OCI-LY7 (cell line): ENCODE results near the gene EI24. TPM values are rescaled to one million over a fixed set of nuclear protein-coding genes. Genes with fewer than 3 reads are reported as not detected.

Experiments
- BruUV-seq: library from RNA; stranded (reverse); fragments of 400-500 nt; replicated peaks from 2 replicates; lab custom pipeline; 2021; lab: Mats Ljungman, UMichigan
- CTCF ChIA-PET: fragments of 300-600 bp; sonication (Branson Sonifier 250); formaldehyde crosslinking; loops from one replicate; lab custom pipeline; 2022; ENCODE audit warnings: antibody characterized with exemption; ENCODE audit not compliant: unreplicated experiment; lab: Charles Lee
- POLR2A ChIA-PET: fragments of 300-600 bp; sonication (Branson Sonifier 250); formaldehyde crosslinking; loops from one replicate; lab custom pipeline; 2022; ENCODE audit warnings: antibody characterized with exemption; lab: Charles Lee
- DNase-seq: peaks from one replicate; pipeline ENCODE4 v3.0.0-alpha.2; 2015; ENCODE audit warnings: low spot score
- H2AFZ ChIP-seq: fragments of 200-600 bp; sonication (generic), shearing (Covaris generic); 2 replicates; pipeline ENCODE4 v1.6.1; 2014; ENCODE audit warnings: mild to moderate bottlenecking, antibody characterized with exemption, low read length, moderate library complexity
- H3K27ac ChIP-seq: fragments of 200-600 bp; sonication (generic); 2 replicates; pipeline ENCODE4 v1.5.1; 2014; ENCODE audit warnings: mixed run types, low read depth, mild to moderate bottlenecking, moderate library complexity, low read length, inconsistent platforms; ENCODE audit not compliant: poor library complexity, severe bottlenecking
- H3K36me3 ChIP-seq: fragments of 200-600 bp; sonication (generic); 2 replicates; pipeline ENCODE4 v1.6.1; 2014; ENCODE audit warnings: mild to moderate bottlenecking, antibody characterized with exemption, low read length, moderate library complexity, mixed read lengths; ENCODE audit not compliant: insufficient read depth
- H3K4me1 ChIP-seq: fragments of 200-600 bp; sonication (generic); 2 replicates; pipeline ENCODE4 v1.5.1; 2014; ENCODE audit warnings: mild to moderate bottlenecking, low read length; ENCODE audit not compliant: insufficient read depth, poor library complexity, severe bottlenecking
- H3K4me2 ChIP-seq: fragments of 200-600 bp; sonication (generic); 2 replicates; pipeline ENCODE4 v1.6.1; 2014; ENCODE audit warnings: mild to moderate bottlenecking, low read length
- H3K4me3 ChIP-seq: fragments of 200-600 bp; sonication (generic); 2 replicates; pipeline ENCODE4 v1.5.1; 2014; ENCODE audit warnings: mild to moderate bottlenecking, low read depth, low read length; ENCODE audit not compliant: poor library complexity, severe bottlenecking
- H3K79me2 ChIP-seq: fragments of 200-600 bp; sonication (generic); 2 replicates; pipeline ENCODE4 v1.6.1; 2016; ENCODE audit warnings: low read depth, mild to moderate bottlenecking, low read length, moderate library complexity, mixed read lengths; ENCODE audit not compliant: insufficient read depth
- H3K9me2 ChIP-seq: fragments of 200-600 bp; sonication (generic); 2 replicates; pipeline ENCODE4 v1.6.1; 2016; ENCODE audit warnings: mild to moderate bottlenecking, low read length, mixed read lengths; ENCODE audit not compliant: insufficient read depth
- H3K9me3 ChIP-seq: fragments of 200-600 bp; sonication (generic); 2 replicates; pipeline ENCODE4 v1.6.1; 2014; ENCODE audit warnings: mild to moderate bottlenecking, mixed run types, low read length, mixed read lengths
- H4K20me1 ChIP-seq: fragments of 200-600 bp; sonication (generic); 2 replicates; pipeline ENCODE4 v1.6.1; 2014; ENCODE audit warnings: mild to moderate bottlenecking, antibody characterized with exemption, low read length, moderate library complexity, mixed read lengths; ENCODE audit not compliant: insufficient read depth
- CTCF ChIP-seq: fragments of 200-600 bp; sonication (generic); conservative IDR thresholded peaks from 2 replicates; pipeline ENCODE4 v1.5.1; 2014; ENCODE audit warnings: mild to moderate bottlenecking, antibody characterized with exemption, low read length, moderate library complexity, mixed read lengths
- EZH2phosphoT487 ChIP-seq: fragments of 200-600 bp; sonication (generic); IDR thresholded peaks from 2 replicates; pipeline ENCODE4 v1.6.1; 2018; ENCODE audit warnings: low read depth, borderline replicate concordance, mild to moderate bottlenecking, mixed run types, antibody characterized with exemption, low read length, moderate library complexity, mixed read lengths
- intact Hi-C: fragments of 100-400 bp; cut with micrococcal nuclease; formaldehyde crosslinking; loops from one replicate; pipeline ENCODE4 v1.10.0; 2022; ENCODE audit not compliant: unreplicated experiment
- total RNA-seq, 2 experiments: library from RNA; depleted of rRNA in 1 of 2; stranded (reverse); fragments of >200 nt in 1 of 2; shearing (Covaris generic) in 1 of 2; gene quantifications; 2 replicates each; pipeline ENCODE4 v1.2.3, GENCODE V29; 2014 to 2022

The EI24 gene
- total RNA-seq, 2 experiments from 2014 or later, result 66.8 to 77.2 TPM

DNA sequence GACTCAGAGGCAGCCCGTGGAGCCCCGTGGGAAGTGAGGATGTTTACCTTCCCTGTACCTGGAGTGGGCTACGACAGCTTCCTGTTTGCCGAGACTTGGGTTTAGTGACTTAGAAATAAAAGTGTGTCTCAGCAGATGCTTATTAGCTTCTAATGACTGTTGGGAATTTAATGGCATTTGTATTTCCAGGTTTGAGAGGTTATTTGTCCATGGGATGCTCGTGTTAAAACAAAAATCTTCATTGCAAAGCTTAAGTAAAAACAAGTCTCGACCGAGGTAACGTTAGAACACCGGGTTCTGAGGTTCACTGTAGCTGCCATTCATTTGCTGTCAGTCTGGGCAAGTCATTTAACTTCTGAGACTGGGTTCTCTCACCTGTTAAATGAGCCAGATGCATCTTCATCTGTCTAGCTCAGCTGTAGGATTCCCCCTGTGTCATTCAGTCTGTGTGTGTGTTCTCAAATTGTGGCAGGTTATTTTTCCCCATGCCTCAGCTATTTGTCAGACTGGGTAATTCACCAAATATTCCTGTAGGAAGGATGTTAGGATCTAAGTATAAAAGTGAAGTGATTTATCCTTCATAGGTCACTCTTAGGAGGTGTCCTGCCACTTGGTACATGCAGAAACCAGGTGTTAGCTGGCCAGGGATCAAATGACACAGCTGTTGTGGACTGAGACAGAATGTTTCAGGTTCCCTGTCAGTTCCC lies 791 bp downstream of the EI24 start:
- intact Hi-C loops, result loop anchor here (1.0 to 5.0 kb wide), 4 partner anchors 22 to 317 kb away; partner anchors contain the start of genes HYLS1 and STT3A
- ChIA-PET CTCF (interaction anchor here (0.6 to 1.0 kb wide), 3 partner anchors 19 to 55 kb away, joined by 3 read pairs; partner anchors contain the start of genes CHEK1 and STT3A), POLR2A (interaction anchor here (0.5 to 1.9 kb wide), 19 partner anchors 9 to 729 kb away, joined by 3 to 13 read pairs (median 3); partner anchors contain the start of genes HYLS1 and STT3A)
- H3K36me3 ChIP-seq, result peaks cover 29% of the 10 kb centered on the region
- H3K9me3 ChIP-seq, result no peaks in the 10 kb centered on the region
- peak overlapping the region; percentile 98 for H3K4me3 ChIP-seq
- TF ChIP-seq CTCF (no peak), EZH2phosphoT487 (no peak)
- peak overlapping the region; percentile 85 for H3K4me2 ChIP-seq
- peak overlapping the region; percentile 55 for H3K27ac ChIP-seq
- peaks cover 20% of the 10 kb centered on the region for H3K4me1 ChIP-seq
- H3K9me2 ChIP-seq, result no peaks in the 10 kb centered on the region
- peak overlapping the region; percentile 87 for H2AFZ ChIP-seq
- H3K79me2 ChIP-seq, result peaks cover 21% of the 10 kb centered on the region
- peaks cover 4% of the 10 kb centered on the region; the same call in 1 of the 2 replicates for H4K20me1 ChIP-seq
- peak; percentile 20 for DNase-seq
- no TSS peak for BruUV-seq

- Histone ChIP-seq H3K4me2 (peak overlapping the region; percentile 85), H4K20me1 (peaks cover 4% of the 10 kb centered on the region; the same call in 1 of the 2 replicates), H3K9me3 (no peaks in the 10 kb centered on the region), H3K9me2 (no peaks in the 10 kb centered on the region), H3K4me3 (peak overlapping the region; percentile 98), H3K4me1 (peaks cover 20% of the 10 kb centered on the region), H3K36me3 (peaks cover 38% of the 10 kb centered on the region), H3K79me2 (peaks cover 21% of the 10 kb centered on the region), H3K27ac (no peak overlapping the region), H2AFZ (no peak overlapping the region)
- TF ChIP-seq EZH2phosphoT487 (no peak), CTCF (no peak)
- ChIA-PET CTCF (no interaction called here), POLR2A (interaction anchor here (0.6 to 1.9 kb wide), 6 partner anchors 18 to 333 kb away, joined by 3 to 13 read pairs (median 6); partner anchors contain the start of genes HYLS1 and STT3A)
- BruUV-seq, result TSS peak; percentile 50
- no peak for DNase-seq
- intact Hi-C loops, result no loop called here
Observed at GRCh38 chr11:125570952-125571351, 1.7 kb downstream of the EI24 start.
